ENCODE results near the gene TMEM14B.
A peak's percentile ranks its signal among the peaks of the same experiment; 100 is the strongest.
"Not testable (repeated sequence)": the region's sequence is repeated elsewhere in the genome, so short reads cannot be mapped to it uniquely, and the experiment has no call there.

Gene TMEM14B

GRCh38 chr6:10749734-10750133, 2.1 kb downstream of the TMEM14B start:
- no peak for DNase-seq

- DNase-seq: not testable (repeated sequence)
Observed at GRCh38 chr6:10750568-10750967, 3.0 kb downstream of the TMEM14B start.

- DNase-seq: not testable (repeated sequence)
Observed at GRCh38 chr6:10751757-10752156, 4.2 kb downstream of the TMEM14B start.

- DNase-seq: no peak
Observed at GRCh38 chr6:10756085-10756484, 8.5 kb downstream of the TMEM14B start.

GRCh38 chr6:10759312-10759839, 11.8 kb downstream of the TMEM14B start:
- peak; percentile 71 for DNase-seq

GRCh38 chr6:10759884-10760329, 12.3 kb downstream of the TMEM14B start:
- DNase-seq: peak; percentile 27

GRCh38 chr6:10763006-10763405, 15.4 kb downstream of the TMEM14B start:
- DNase-seq: no peak

GRCh38 chr6:10769419-10769818, 21.8 kb downstream of the TMEM14B start:
- no peak for DNase-seq

- no peak for DNase-seq
Observed at GRCh38 chr6:10771371-10771894, 23.8 kb downstream of the TMEM14B start.

GRCh38 chr6:10778230-10778629, 30.6 kb downstream of the TMEM14B start:
- DNase-seq: no peak

- peak; percentile 70 for DNase-seq
Observed at GRCh38 chr6:10779076-10779475, 31.5 kb downstream of the TMEM14B start.

- DNase-seq: no peak
Observed at GRCh38 chr6:10791673-10792072, 44.1 kb downstream of the TMEM14B start.

- no peak for DNase-seq
Observed at GRCh38 chr6:10792101-10792500, 44.5 kb downstream of the TMEM14B start.

- DNase-seq: no peak
Observed at GRCh38 chr6:10793035-10793434, 45.4 kb downstream of the TMEM14B start.

GRCh38 chr6:10793695-10794094, 46.1 kb downstream of the TMEM14B start:
- DNase-seq: no peak

- DNase-seq: no peak
Observed at GRCh38 chr6:10794239-10794638, 46.6 kb downstream of the TMEM14B start.

GRCh38 chr6:10800810-10801209, 53.2 kb downstream of the TMEM14B start:
- no peak for DNase-seq

GRCh38 chr6:10801224-10801848, 53.7 kb downstream of the TMEM14B start:
- peak; percentile 81 for DNase-seq

Data from NCI-H82 (cell line).